Panc1 (cell line): ENCODE data around the gene STAB2. TPM values are rescaled to one million over a fixed set of nuclear protein-coding genes. Genes with fewer than 3 reads are reported as not detected.

Experiments used
- ATAC-seq: fragments of 200-7000 bp; cut with Tn5 transposase; 2 replicates; pipeline ENCODE4 v1.9.1; 2020; ENCODE audit warnings: mild to moderate bottlenecking, moderate library complexity
- BruUV-seq: library from RNA; stranded (reverse); fragments of 400-500 nt; replicated peaks from 2 replicates; lab custom pipeline; 2021; lab: Mats Ljungman, UMichigan
- CTCF ChIA-PET: fragments of 300-600 bp; sonication (Branson Sonifier 250); formaldehyde crosslinking; loops from one replicate; lab custom pipeline; 2022; ENCODE audit warnings: antibody characterized with exemption; lab: Charles Lee
- POLR2A ChIA-PET: fragments of 300-600 bp; sonication (Branson Sonifier 250); formaldehyde crosslinking; loops from one replicate; lab custom pipeline; 2022; ENCODE audit warnings: antibody characterized with exemption; lab: Charles Lee
- DNase-seq: peaks from one replicate; pipeline ENCODE4 v3.0.0-alpha.2; 2010; ENCODE audit warnings: low read depth, low spot score
- H3K27ac ChIP-seq: 2 replicates; pipeline ENCODE4 v1.5.1; 2011; ENCODE audit warnings: mild to moderate bottlenecking, low read length, inconsistent platforms
- H3K27me3 ChIP-seq: fragments of 200-500 bp; sonication (Bioruptor generic); 2 replicates; pipeline ENCODE4 v1.6.0; 2014; ENCODE audit warnings: low read length, inconsistent platforms; ENCODE audit not compliant: control insufficient read depth, insufficient read depth
- H3K36me3 ChIP-seq: fragments of 200-500 bp; sonication (Bioruptor generic); 2 replicates; pipeline ENCODE4 v1.5.1; 2014; ENCODE audit warnings: inconsistent platforms, mild to moderate bottlenecking, low read length, moderate library complexity; ENCODE audit not compliant: control insufficient read depth, insufficient read depth
- H3K4me1 ChIP-seq: 2 replicates; pipeline ENCODE4 v1.5.1; 2011; ENCODE audit warnings: inconsistent platforms, mild to moderate bottlenecking, low read length, moderate library complexity; ENCODE audit not compliant: control insufficient read depth, insufficient read depth
- H3K4me3 ChIP-seq, 2 experiments: 2 replicates each; pipeline ENCODE4 v1.5.1; 2011 to 2012; ENCODE audit warnings: low read depth in 2 of 2, low read length in 2 of 2, mild to moderate bottlenecking in 2 of 2, inconsistent platforms in 1 of 2, moderate library complexity in 1 of 2
- H3K9me3 ChIP-seq: fragments of 200-500 bp; sonication (Bioruptor generic); 2 replicates; pipeline ENCODE4 v1.5.1; 2014; ENCODE audit warnings: low read depth, mild to moderate bottlenecking, inconsistent platforms, low read length, moderate library complexity; ENCODE audit not compliant: control insufficient read depth, insufficient read depth
- CTCF ChIP-seq: fragments of 450-650 bp; IDR thresholded peaks from 2 replicates; pipeline ENCODE4 v1.5.1; 2017; ENCODE audit warnings: mild to moderate bottlenecking
- POLR2AphosphoS5 ChIP-seq: IDR thresholded peaks from 2 replicates; pipeline ENCODE4 v1.6.1; 2012; ENCODE audit warnings: mild to moderate bottlenecking, low read depth, low read length, moderate library complexity
- REST ChIP-seq, 2 experiments: IDR thresholded peaks; 2 replicates each; pipeline ENCODE4 v1.6.1; 2011 to 2012; ENCODE audit warnings: low read depth in 2 of 2, control low read depth in 1 of 2, low read length in 1 of 2, mild to moderate bottlenecking in 1 of 2, moderate library complexity in 1 of 2; ENCODE audit not compliant: insufficient read depth in 1 of 2
- SIN3A ChIP-seq: IDR thresholded peaks from 2 replicates; pipeline ENCODE4 v1.6.1; 2012; ENCODE audit warnings: low read depth, mild to moderate bottlenecking, low read length, moderate library complexity, borderline replicate concordance; ENCODE audit not compliant: insufficient read depth
- TCF7L2 ChIP-seq: IDR thresholded peaks from 2 replicates; pipeline ENCODE4 v1.6.1; 2011; ENCODE audit warnings: mild to moderate bottlenecking, low read depth, low read length, inconsistent platforms
- in situ Hi-C: cut with HindIII; loops from 2 replicates; pipeline ENCODE4 v1.10.0; 2016; ENCODE audit warnings: low sequenced_read_pairs, low pct_unique_long_range_greater_than_20kb
- intact Hi-C: fragments of 100-400 bp; cut with micrococcal nuclease; formaldehyde crosslinking; loops from one replicate; pipeline ENCODE4 v1.10.0; 2022; ENCODE audit not compliant: unreplicated experiment
- total RNA-seq: library from RNA; stranded (reverse); gene quantifications from one replicate; pipeline ENCODE4 v1.2.1, GENCODE V29; 2021; ENCODE audit not compliant: unreplicated experiment

The STAB2 gene
- total RNA-seq, 1 experiment from 2014 or later: not detected

GRCh38 chr12:103640410-103640809 lies 53.3 kb downstream of the STAB2 start:
- H3K36me3 ChIP-seq: no peaks in the 10 kb centered on the region
- DNase-seq (no peak), ATAC-seq (no peak)
- POLR2A ChIA-PET: no interaction called here
- no peaks in the 10 kb centered on the region for H3K9me3 ChIP-seq
- in situ Hi-C loops: no loop called here
- TF ChIP-seq SIN3A: no peak
- no peaks in the 10 kb centered on the region for H3K4me1 ChIP-seq
- no TSS peak for BruUV-seq
- no peak overlapping the region for H3K4me3 ChIP-seq
- H3K27ac ChIP-seq: no peak overlapping the region
- intact Hi-C loops: no loop called here
- CTCF ChIA-PET: no interaction called here
- H3K27me3 ChIP-seq: no peaks in the 10 kb centered on the region

- ChIA-PET POLR2A (no interaction called here), CTCF (no interaction called here)
- intact Hi-C loops (no loop called here), in situ Hi-C loops (no loop called here)
- Histone ChIP-seq H3K36me3 (no peaks in the 10 kb centered on the region), H3K4me1 (no peaks in the 10 kb centered on the region), H3K4me3 (no peak overlapping the region), H3K9me3 (no peaks in the 10 kb centered on the region), H3K27ac (no peak overlapping the region), H3K27me3 (no peaks in the 10 kb centered on the region)
- DNase-seq: no peak
- no peak for ATAC-seq
- TF ChIP-seq REST (IDR thresholded peaks at IDR 0.05; ENCODE audit: insufficient read depth in 1 of 2, low read depth in 2 of 2, low read length in 1 of 2) (no peak), POLR2AphosphoS5 (no peak), CTCF (no peak), SIN3A (no peak)
- no TSS peak for BruUV-seq
Observed at GRCh38 chr12:103640831-103641230, 53.8 kb downstream of the STAB2 start.

GRCh38 chr12:103642240-103642864 lies 55.3 kb downstream of the STAB2 start:
- BruUV-seq: no TSS peak
- CTCF ChIA-PET: no interaction called here
- no peak overlapping the region for H3K4me3 ChIP-seq
- ATAC-seq (no peak), DNase-seq (no peak)
- no peaks in the 10 kb centered on the region for H3K36me3 ChIP-seq
- TF ChIP-seq CTCF (no peak), POLR2AphosphoS5 (no peak), SIN3A (no peak), TCF7L2 (no peak), REST (IDR thresholded peaks at IDR 0.05; ENCODE audit: insufficient read depth in 1 of 2, low read depth in 2 of 2, low read length in 1 of 2) (no peak)
- intact Hi-C loops: no loop called here
- H3K4me1 ChIP-seq: no peaks in the 10 kb centered on the region
- H3K9me3 ChIP-seq: no peaks in the 10 kb centered on the region
- POLR2A ChIA-PET: no interaction called here
- in situ Hi-C loops: no loop called here
- no peak overlapping the region for H3K27ac ChIP-seq
- H3K27me3 ChIP-seq: no peaks in the 10 kb centered on the region
